COLO668 (cell line): Measurements from ENCODE around the gene ARL6IP6.
A peak's percentile ranks its signal among the peaks of the same experiment; 100 is the strongest.

Source experiments
- DNase-seq: peaks from one replicate; lab custom pipeline; 2025; ENCODE audit not compliant: unreplicated experiment; lab: John Stamatoyannopoulos, UW

Gene ARL6IP6

GRCh38 chr2:152718076-152718908, at the start of gene ARL6IP6:
TSS of gene ARL6IP6 (plus strand) at chr2:152718620. CDS start at chr2:152718625, 5 bp downstream.
- peak; percentile 93 for DNase-seq

- DNase-seq: no peak
Measured at GRCh38 chr2:152674334-152674733, 44.1 kb upstream of the ARL6IP6 start.

- DNase-seq: no peak
Measured at GRCh38 chr2:152676461-152676860, 42.0 kb upstream of the ARL6IP6 start.

GRCh38 chr2:152678808-152679207, 39.6 kb upstream of the ARL6IP6 start:
- no peak for DNase-seq

GRCh38 chr2:152682663-152683062, 35.8 kb upstream of the ARL6IP6 start:
- no peak for DNase-seq

- no peak for DNase-seq
Measured at GRCh38 chr2:152683400-152683799, 35.0 kb upstream of the ARL6IP6 start.

- no peak for DNase-seq
Measured at GRCh38 chr2:152686321-152686720, 32.1 kb upstream of the ARL6IP6 start.

GRCh38 chr2:152693033-152693432, 25.4 kb upstream of the ARL6IP6 start:
- no peak for DNase-seq

- DNase-seq: no peak
Measured at GRCh38 chr2:152694161-152694661, 24.2 kb upstream of the ARL6IP6 start.

GRCh38 chr2:152695763-152696162, 22.7 kb upstream of the ARL6IP6 start:
- no peak for DNase-seq

GRCh38 chr2:152696476-152696875, 21.9 kb upstream of the ARL6IP6 start:
- DNase-seq: no peak

GRCh38 chr2:152701198-152701597, 17.2 kb upstream of the ARL6IP6 start:
- DNase-seq: no peak

GRCh38 chr2:152706477-152707021, 11.9 kb upstream of the ARL6IP6 start:
- no peak for DNase-seq

- no peak for DNase-seq
Measured at GRCh38 chr2:152708742-152709141, 9.7 kb upstream of the ARL6IP6 start.

GRCh38 chr2:152710713-152711112, 7.7 kb upstream of the ARL6IP6 start:
- no peak for DNase-seq

- no peak for DNase-seq
Measured at GRCh38 chr2:152715112-152715511, 3.3 kb upstream of the ARL6IP6 start.

GRCh38 chr2:152715854-152716428, 2.5 kb upstream of the ARL6IP6 start:
- DNase-seq: peak; percentile 36

GRCh38 chr2:152716805-152717227, 1.6 kb upstream of the ARL6IP6 start:
- DNase-seq: peak; percentile 37

- peak; percentile 98 for DNase-seq
Measured at GRCh38 chr2:152717228-152718075, 968 bp upstream of the ARL6IP6 start, which contains the start of gene PRPF40A. TSS of gene PRPF40A (minus strand) at chr2:152717461. CDS start at chr2:152717439, 22 bp downstream.

GRCh38 chr2:152718909-152719645, 657 bp downstream of the ARL6IP6 start:
- peak; percentile 72 for DNase-seq
